Measurements from ENCODE around the gene LRRC38.

Gene LRRC38

GRCh38 chr1:13516606-13517005, 2.8 kb upstream of the LRRC38 start:
- no peak for DNase-seq

DNA sequence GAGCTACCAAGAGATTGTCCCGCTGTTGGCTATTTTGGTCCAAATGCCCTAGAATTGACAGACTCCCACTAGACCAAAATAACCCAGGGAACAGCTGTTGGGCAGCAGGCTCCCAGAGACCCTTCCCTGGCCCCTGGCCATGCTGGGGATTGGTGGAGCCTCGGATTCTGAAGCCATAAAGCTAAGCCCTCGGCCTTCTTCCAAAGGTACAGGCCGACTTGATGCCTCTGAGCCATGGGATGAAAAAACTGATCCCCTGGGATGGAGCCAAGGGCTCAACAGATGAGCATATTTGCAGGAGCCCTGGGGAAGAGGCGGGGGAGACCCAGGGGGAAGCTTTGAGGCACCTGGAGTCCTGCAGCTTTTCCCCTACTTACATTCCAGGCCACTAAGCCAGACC, 1.0 kb upstream of the LRRC38 start:
- no peak for DNase-seq

- DNase-seq: no peak
These were observed 524 bp downstream of the LRRC38 start for GRCh38 chr1:13513063-13513894.

GRCh38 chr1:13512472-13512871, 1.3 kb downstream of the LRRC38 start:
- no peak for DNase-seq

DNA sequence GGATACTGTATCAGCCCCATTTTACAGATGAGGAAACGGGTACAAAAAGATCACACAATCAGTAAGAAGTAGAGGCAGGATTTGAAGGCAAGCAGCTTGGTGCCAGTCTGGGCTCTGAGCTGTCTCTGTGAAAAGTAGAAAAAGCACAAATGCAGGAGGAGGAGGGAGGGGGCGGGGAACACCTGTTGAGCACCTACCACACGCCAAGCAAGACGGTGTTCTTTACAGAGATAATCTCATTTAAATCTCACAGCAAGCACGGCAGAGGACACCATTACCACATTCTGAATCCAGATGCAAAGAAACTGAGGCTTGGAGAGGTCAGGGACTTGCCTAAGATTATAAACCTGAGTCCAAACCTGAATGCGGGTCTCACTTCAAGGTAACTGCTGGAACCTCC, 3.3 kb downstream of the LRRC38 start:
- no peak for DNase-seq

GRCh38 chr1:13507075-13507474, 6.7 kb downstream of the LRRC38 start:
- no peak for DNase-seq

GRCh38 chr1:13505020-13505419, 8.8 kb downstream of the LRRC38 start:
- DNase-seq: no peak

DNA sequence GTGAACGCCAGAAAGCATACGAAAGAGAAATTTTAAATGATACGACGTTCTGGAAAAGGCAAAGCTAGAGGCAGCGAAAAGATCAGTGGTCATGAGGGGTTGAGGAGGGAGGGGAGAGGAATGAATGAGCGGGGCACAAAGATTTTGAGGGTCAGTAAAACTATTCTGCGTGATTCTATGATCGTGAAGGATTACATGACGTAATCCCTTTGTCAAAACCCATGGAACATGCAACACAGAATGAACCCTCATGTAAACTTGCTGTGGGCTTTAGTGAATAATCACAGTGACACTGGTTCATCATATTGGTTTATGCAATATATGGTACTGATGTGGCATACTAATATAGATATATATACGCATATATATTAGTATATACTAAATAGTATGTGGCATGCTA, 13.0 kb downstream of the LRRC38 start:
- no peak for DNase-seq

- no peak for DNase-seq
These were observed 14.4 kb downstream of the LRRC38 start for GRCh38 chr1:13499422-13499821.

DNA sequence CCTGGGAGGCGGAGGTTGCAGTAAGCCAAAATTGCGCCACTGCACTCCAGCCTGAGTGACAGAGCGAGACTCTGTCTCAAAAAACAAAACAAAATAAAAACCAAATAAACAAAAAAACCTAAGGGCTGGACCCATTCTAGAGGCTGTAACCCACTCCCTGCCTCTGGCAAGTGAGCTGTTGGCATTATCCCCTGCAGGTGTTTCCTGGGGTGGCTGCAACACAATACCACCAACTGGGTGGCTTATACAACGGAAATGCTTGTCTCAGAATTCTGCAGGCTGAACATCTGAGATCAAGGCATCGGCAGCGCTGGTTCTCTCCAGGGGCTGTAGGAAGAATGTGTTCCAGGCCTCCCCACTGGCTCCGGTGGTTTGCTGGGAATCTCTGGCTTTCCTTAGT, 15.2 kb downstream of the LRRC38 start:
- DNase-seq: no peak

GRCh38 chr1:13495186-13495585, 18.6 kb downstream of the LRRC38 start:
- DNase-seq: no peak

- DNase-seq: no peak
These were observed 19.1 kb downstream of the LRRC38 start for GRCh38 chr1:13494712-13495111.

- DNase-seq: no peak
These were observed 19.8 kb downstream of the LRRC38 start for GRCh38 chr1:13494025-13494424.

DNA sequence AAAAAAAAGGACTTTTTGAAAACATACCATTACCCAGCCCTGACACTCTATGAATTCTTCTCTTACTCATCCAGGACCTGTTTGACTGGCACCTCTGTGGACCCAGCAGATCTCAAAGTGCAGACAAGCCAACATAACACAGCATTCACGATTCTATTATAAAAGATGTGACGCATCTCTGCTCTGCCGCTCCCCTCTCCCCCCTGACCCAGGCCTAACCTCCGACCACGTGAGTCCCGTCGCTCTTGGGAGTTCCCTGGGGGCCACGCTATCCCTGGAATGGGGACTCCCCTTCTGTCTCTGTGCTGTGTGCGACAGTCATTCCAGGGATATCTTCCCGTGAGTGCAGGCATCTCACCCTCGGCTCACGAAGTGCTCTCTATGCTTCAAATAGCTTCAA, 21.1 kb downstream of the LRRC38 start:
- DNase-seq: no peak

- DNase-seq: no peak
These were observed 25.8 kb downstream of the LRRC38 start for GRCh38 chr1:13487957-13488356.

GRCh38 chr1:13487143-13487868, 26.5 kb downstream of the LRRC38 start:
- no peak for DNase-seq

DNA sequence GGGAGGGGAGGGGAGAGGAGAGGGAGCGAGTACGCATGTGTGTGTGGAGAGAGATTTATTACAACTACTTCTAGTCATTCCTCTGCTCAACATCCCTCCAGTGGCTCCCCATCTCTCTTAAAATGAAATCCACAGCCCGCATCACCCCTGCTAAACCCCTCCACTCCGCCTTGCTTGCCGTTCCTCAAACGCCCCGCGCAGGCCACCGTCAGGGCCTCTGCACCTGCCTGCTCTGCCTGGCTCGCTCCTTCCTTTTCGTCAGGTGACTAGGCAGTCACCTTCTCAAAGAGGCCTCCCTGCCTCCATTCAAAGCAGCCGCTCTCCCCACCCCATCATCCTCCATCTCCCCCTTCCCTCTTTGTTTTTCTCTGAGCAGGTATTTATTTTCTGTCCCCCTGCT, 29.9 kb downstream of the LRRC38 start:
- DNase-seq: no peak

- no peak for DNase-seq
These were observed 31.2 kb downstream of the LRRC38 start for GRCh38 chr1:13482600-13482999.

DNA sequence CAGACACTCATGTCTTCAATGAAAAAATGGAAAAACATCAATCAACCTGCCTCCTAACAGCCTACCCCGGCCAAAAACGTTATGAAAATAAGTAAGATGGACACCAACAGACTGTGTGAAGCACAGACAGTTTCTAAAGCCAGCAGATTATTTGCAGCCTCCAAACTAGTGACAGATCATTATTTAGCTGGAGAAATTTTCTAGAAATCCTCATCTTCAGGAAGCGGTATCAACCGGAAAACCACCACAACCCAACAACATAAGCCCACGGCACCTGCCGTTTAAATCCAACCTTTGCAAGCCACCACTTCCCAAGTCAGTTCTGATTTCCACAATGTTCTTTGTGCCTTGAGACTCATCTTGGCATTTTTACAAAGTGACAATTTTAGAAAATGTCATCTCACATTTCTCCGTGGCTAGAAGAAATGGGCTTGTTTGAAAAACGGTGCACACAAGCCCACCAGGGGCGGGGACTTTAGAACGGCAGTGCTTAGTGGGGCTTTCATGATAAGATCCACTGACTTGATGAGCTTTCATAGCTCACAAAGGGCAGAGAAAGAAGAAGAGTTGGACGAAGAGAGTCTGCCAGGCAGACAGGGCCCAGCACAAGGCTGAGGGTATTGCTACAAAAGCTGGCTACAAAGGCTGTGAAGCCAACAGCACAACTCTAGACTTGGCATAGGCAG, 34.5 kb downstream of the LRRC38 start:
- DNase-seq: no peak

GRCh38 chr1:13478692-13479091, 35.1 kb downstream of the LRRC38 start:
- no peak for DNase-seq

- no peak for DNase-seq
These were observed 44.5 kb downstream of the LRRC38 start for GRCh38 chr1:13469343-13469742.

GRCh38 chr1:13465515-13465914, 48.3 kb downstream of the LRRC38 start:
- no peak for DNase-seq

DNA sequence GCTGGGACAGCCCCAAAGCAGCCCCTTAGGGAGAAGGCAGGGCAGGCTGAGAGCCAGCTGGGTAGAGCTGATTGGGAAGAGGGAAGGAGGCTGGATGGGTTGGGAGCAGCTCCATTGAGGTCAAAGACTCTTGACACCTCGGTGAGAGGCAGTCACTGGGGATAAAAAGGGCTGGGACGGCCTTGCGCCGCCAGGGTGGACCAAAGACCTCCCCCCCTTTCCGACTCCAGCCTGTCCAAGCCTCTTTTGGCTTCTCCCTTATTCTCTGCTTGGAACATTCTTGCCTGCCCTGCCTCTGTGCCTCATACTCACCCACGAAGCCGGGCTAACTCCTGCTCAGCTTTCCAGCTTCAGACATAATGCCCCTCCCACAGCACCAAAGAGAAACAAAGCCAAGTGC, 51.1 kb downstream of the LRRC38 start:
- DNase-seq: no peak

- DNase-seq: no peak
These were observed 51.8 kb downstream of the LRRC38 start for GRCh38 chr1:13461977-13462376.

Data from activated T-cell treated with anti-CD3 and anti-CD28 coated beads, Interleukin-2, amount 50 U/mL, for 1 hour (primary cell).